ENCODE measurements around the gene ASB15.
"Not testable (repeated sequence)": the region's sequence is repeated elsewhere in the genome, so short reads cannot be mapped to it uniquely, and the experiment has no call there.

ASB15 gene

GRCh38 chr7:123601530-123601929 lies at the start of gene ASB15:
TSS of gene ASB15 (plus strand) at chr7:123601821. CDS start at chr7:123614503, 12,682 bp downstream.
- no peak for DNase-seq (ENCODE audit: low spot score)

GRCh38 chr7:123552134-123552533 lies 49.5 kb upstream of the ASB15 start:
- not testable (repeated sequence) for DNase-seq (ENCODE audit: low spot score)

DNA sequence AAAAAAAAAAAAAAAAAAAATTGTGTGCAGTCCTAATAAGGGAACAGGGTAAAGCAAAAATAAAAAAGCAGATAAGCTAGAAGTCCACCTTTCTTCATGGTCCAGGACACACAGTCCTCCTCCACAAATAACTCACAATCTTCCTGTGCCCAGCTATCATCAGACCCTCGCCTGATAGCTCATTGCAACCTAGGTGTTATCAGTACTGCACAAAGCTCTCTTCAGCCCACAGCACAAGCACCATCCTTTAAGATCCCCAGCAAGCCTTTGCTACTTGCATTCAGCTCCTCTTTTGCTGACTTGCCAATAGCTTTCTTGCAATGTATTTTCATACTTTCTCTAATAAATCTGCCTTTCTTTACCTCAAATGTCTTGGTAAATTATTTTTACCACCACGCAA lies 49.0 kb upstream of the ASB15 start:
- no peak for DNase-seq (ENCODE audit: low spot score)

DNA sequence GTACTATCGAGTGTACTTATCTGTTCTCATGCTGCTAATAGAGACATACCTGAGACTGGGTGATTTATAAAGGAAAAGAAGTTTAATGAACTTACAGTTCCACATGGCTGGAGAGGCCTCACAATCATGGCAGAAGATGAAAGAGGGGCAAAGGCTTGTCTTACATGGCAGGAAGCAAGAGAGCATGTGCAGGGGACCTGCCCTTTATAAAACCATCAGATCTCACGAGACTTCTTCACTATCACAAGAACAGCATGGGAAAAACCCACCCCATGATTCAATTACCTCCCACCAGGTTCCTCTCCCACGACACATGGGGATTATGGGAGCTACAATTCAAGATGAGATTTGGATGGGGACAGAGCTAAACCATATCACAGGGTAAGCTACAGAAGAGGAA lies 48.5 kb upstream of the ASB15 start:
- DNase-seq (ENCODE audit: low spot score): no peak

DNA sequence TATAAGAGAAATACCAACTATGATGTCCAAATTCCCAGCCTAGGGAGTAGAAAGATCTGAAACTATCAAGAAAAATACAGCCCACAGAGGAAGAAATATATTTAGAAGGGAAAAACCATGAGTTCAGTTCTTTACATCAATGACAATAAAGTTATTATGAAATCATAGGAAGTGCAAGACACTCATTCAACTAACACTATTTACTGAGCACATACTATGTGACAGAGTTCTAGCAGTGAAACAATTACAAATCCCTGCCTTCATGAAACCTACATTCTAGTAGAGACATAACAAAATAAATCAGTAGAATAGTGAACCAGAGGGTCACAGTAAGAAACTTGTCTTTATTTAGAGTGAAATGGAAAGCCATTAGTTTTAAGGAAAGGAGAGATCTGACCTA lies 46.1 kb upstream of the ASB15 start:
- DNase-seq (ENCODE audit: low spot score): no peak

DNA sequence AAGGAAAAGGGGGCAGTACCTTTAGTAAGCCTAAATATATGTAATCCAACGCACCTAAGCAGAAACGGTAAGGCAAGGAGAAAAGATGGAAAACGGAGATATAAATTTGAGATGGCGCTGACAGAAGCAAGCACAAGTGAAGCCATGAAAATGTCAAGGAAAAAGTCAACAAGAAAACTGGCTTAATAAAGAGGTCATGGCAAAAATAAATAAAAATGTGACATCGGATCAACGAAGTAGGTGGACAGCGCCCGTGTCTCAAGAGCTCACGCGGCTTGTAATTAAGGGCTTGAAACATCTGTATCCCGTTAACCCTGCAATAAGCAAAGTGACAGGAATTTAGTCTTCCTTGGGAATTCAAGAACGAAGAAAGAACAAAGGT lies 44.6 kb upstream of the ASB15 start:
- DNase-seq (ENCODE audit: low spot score): no peak

GRCh38 chr7:123557398-123558288 lies 44.0 kb upstream of the ASB15 start, which contains the start of gene NDUFA5:
TSS of gene NDUFA5 (minus strand) at chr7:123557818. CDS start at chr7:123557795, 23 bp downstream.
- DNase-seq (ENCODE audit: low spot score): peak; percentile 99

DNA sequence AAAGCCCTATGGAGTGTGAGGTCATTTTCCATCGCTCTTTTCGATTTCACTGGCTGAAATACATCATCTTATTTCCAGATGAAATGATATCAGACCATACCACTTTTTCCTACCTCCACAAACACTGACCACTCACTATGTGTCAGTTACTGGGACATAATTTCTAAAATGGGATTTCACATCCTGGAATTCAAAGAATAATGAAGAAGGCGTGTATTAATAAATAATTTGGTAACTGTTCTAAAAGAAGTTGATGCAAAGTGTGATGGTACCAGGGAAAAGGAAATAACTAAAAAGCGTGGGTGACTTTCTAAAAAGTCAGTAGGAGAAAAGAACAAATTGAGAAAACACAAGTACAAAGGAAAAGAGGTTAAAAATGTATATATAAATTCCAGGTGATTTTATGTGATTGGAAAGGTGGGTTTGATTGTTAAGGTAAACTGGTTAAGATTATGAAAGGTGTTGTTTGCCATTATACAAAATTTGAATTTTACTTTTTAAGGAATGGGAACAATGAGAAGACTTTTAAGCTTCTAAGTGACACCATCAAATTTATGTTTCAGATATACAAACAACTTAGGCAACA lies 43.2 kb upstream of the ASB15 start:
- DNase-seq (ENCODE audit: low spot score): no peak

DNA sequence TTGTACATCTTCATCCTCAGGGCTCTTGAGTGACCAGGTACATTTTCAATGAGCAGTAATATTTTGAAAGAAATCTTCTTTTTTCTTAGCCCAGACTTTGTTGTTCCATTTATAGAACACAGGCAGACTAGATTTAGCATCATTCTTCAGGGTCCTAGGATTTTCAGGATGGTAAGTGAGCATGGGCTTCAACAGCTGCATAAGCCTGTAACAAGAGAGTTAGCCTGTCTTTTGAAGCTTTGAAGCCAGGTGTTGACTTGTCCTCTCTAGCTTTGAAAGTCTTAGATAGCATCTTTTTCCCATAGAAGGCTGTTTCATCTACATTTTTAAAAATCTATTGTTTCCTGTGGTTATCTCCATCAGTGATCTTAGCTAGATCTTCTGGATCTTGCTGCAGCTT lies 39.5 kb upstream of the ASB15 start:
- DNase-seq (ENCODE audit: low spot score): no peak

- no peak for DNase-seq (ENCODE audit: low spot score)
Measured at GRCh38 chr7:123569352-123570010, 32.1 kb upstream of the ASB15 start.

- peak; percentile 79 for DNase-seq (ENCODE audit: low spot score)
Measured at GRCh38 chr7:123570390-123571182, 31.0 kb upstream of the ASB15 start.

GRCh38 chr7:123571187-123571586 lies 30.4 kb upstream of the ASB15 start:
- no peak for DNase-seq (ENCODE audit: low spot score)

DNA sequence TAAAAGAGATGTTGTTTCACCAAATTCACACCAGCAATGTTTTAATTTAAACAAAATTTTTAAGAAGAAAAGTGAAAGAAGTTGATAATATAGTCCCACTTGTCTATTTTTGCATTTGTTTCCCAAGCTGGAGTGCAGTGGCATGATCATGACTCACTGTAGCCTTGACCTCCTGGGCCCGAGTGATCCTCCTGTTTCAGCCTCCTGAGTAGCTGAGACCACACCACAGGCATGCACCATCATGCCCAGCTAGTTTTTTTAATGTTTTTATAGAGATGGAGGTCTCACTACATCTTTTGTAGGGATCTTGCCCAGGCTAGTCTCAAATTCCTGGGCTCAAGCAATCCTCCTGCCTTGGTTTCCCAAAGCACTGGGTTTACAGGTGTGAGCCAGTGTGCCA lies 29.9 kb upstream of the ASB15 start:
- no peak for DNase-seq (ENCODE audit: low spot score)

DNA sequence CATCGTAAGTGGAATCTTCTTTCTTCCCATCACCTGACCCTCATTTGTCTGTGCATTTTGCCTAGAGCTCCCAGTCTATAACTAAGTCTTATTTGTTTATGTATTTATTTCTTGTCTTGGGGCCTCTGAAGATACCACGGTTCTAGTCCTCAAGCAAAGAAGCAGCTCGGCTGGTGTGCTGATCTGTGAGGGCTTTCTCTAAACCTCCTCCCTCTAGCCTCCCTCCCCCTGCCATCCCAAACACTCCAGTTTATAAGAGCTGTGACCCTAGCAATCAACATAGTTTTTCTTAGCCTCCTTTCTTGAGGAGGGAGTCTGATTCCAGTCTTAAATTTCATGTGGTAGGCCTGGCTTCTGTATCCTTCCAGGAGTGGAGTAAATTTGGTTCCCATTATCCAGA lies 28.3 kb upstream of the ASB15 start:
- no peak for DNase-seq (ENCODE audit: low spot score)

- DNase-seq (ENCODE audit: low spot score): no peak
Measured at GRCh38 chr7:123573896-123574467, 27.6 kb upstream of the ASB15 start.

GRCh38 chr7:123579416-123579815 lies 22.2 kb upstream of the ASB15 start:
- DNase-seq (ENCODE audit: low spot score): no peak

DNA sequence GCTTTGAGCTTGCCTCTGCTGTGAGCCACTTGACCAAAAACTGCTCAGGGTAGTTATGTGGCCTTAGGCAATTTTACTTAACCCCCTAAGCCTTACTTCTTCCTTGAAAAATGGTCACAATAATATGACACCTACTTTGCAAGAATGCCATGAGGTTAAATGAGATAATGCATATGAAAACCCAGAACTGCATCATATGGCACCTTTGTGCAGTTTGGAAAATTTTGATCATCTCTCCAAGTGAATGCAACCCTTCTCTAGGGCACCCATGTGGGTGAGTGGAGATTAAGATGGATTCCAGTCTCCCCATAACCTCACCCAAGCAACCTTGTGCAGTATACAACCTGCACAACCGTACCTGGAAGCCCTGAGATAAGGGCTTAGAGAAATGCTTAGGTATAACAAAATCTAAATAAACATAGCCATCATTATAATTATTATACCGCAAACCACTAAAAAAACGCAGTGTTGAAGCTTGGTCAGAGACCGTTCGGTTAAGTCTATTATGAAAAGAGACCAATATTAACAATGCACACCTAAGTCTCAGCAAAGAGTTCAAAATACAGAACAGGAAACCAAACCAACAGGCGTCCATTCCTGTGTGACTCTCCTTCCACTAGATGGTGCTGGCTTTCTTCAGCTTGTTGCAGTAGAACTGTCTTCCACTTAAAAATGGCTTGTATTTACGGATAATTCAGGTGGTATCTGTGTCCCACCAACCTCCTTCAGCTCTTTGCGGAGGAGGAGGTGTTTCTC lies 21.0 kb upstream of the ASB15 start:
- peak; percentile 52 for DNase-seq (ENCODE audit: low spot score)

DNA sequence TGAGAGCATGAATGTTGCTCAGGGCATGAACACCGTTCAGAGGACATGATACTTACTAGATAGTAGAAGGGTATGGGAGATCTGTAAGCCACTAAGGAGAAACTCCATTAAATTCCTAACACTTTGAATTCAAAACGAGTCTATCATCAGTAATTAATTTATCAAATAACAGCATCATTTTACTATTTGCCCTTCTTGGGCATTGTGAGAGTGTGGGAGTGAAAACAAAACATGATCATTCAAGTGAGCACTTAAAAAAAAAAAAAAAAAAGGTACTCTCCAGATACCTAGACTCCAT lies 20.5 kb upstream of the ASB15 start:
- DNase-seq (ENCODE audit: low spot score): no peak

DNA sequence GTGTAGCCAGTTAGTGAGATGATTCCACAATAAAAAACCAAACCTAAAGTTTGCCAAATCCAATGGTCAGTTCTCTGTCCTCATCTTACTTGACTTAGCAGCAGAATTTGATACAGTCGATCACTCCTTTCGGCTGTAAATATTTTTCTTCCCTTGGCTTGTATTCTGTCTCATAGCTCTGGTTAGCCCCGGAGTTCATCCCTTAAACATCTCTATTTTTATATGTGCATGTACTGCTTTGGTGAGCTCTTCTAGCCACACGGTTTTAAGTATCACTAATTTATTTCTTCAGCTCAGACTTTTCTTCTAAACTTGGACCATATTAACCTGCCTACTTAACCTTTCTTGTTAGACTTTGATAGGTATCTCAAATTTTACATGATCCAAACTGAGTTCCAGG lies 17.8 kb upstream of the ASB15 start:
- no peak for DNase-seq (ENCODE audit: low spot score)

- no peak for DNase-seq (ENCODE audit: low spot score)
Measured at GRCh38 chr7:123588376-123588775, 13.2 kb upstream of the ASB15 start.

DNA sequence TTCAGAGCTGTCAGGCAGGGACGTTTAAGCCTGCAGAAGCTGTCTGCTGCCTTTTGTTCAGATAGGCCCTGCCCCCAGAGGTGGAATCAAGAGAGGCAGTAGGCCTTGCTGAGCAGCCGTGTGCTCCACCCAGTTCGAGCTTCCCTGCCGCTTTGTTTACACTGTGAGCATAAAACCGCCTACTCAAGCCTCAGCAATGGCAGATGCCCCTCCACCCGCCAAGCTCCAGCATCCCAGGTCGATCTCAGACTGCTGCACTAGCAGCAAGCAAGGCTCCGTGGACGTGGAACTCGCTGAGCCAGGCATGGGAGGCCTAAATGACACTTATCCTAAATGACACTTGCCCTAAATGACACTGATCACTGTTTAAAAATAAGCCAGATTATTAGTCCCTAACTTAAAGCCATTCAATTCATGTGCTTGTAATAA lies 6.8 kb upstream of the ASB15 start:
- no peak for DNase-seq (ENCODE audit: low spot score)

All from kidney capillary endothelial cell (primary cell).